HUES48 (cell line): Measurements from ENCODE around the gene MGMT.

ENCODE experiments used
- H3K27ac ChIP-seq: one replicate; pipeline ENCODE4 v1.7.0; 2013; ENCODE audit warnings: low read depth, low read length, inconsistent platforms
- H3K27me3 ChIP-seq: 2 replicates; pipeline ENCODE4 v1.6.1; 2013; ENCODE audit warnings: mild to moderate bottlenecking, low read length; ENCODE audit not compliant: control insufficient read depth, insufficient read depth
- H3K36me3 ChIP-seq: 2 replicates; pipeline ENCODE4 v1.6.1; 2013; ENCODE audit warnings: low read length; ENCODE audit not compliant: control insufficient read depth, insufficient read depth
- H3K4me1 ChIP-seq: 2 replicates; pipeline ENCODE4 v1.6.1; 2013; ENCODE audit warnings: mild to moderate bottlenecking, low read length; ENCODE audit not compliant: control insufficient read depth, insufficient read depth
- H3K4me3 ChIP-seq: 2 replicates; pipeline ENCODE4 v1.5.1; 2013; ENCODE audit warnings: mild to moderate bottlenecking, low read depth, low read length
- H3K9ac ChIP-seq: 2 replicates; pipeline ENCODE4 v1.6.1; 2013; ENCODE audit warnings: mild to moderate bottlenecking, low read depth, low read length, moderate library complexity
- H3K9me3 ChIP-seq: 2 replicates; pipeline ENCODE4 v1.6.1; 2013; ENCODE audit warnings: low read length; ENCODE audit not compliant: control insufficient read depth, insufficient read depth

The MGMT gene

DNA sequence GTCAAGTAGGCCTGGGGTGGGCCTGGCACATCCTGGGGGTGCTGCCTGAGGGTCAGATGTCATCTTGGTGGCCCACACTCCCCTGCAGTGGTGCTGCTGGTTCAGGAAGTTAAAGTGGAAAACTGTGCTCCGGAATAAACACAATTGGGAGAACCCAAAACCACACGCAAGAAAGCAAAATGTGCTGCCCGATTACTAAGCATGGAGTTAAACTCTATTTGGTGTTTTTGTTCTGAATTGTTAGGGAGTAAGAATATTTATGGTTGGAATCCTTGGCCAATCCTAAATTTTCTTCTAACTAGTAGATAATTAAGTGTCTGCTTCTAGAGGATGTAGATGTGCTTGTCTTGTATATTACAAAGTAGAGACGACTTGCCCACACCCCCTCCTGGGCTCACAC is 131.4 kb downstream of the MGMT start:
- H3K9me3 ChIP-seq: no peaks in the 10 kb centered on the region
- no peak overlapping the region for H3K4me3 ChIP-seq
- no peaks in the 10 kb centered on the region for H3K36me3 ChIP-seq
- H3K27ac ChIP-seq: no peak overlapping the region
- H3K27me3 ChIP-seq: no peaks in the 10 kb centered on the region
- H3K4me1 ChIP-seq: peaks cover 10% of the 10 kb centered on the region
- H3K9ac ChIP-seq: no peak overlapping the region

GRCh38 chr10:129599160-129599559 is 132.1 kb downstream of the MGMT start:
- no peaks in the 10 kb centered on the region for H3K9me3 ChIP-seq
- H3K27me3 ChIP-seq: no peaks in the 10 kb centered on the region
- H3K36me3 ChIP-seq: no peaks in the 10 kb centered on the region
- peaks cover 10% of the 10 kb centered on the region for H3K4me1 ChIP-seq
- no peak overlapping the region for H3K27ac ChIP-seq
- H3K4me3 ChIP-seq: no peak overlapping the region
- H3K9ac ChIP-seq: no peak overlapping the region

DNA sequence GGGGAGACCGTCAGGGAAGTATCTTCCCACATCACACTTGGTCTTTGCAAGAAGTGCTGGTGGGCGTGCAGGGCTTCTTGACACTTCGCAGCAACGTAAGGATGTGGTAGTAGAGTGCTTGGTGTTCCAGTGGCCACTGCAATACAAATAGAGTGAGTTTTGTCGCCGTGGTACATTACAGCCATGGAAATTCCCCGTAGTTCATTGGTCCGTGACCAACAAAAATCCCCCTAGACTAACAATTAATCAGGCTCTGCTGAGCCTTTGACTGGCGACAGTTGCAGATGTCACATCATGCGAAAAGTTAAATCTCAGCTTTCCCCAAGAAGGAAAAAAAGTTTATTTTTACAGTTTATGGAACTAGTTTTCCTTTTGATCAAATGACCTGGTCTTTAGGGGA is 134.7 kb downstream of the MGMT start:
- H3K36me3 ChIP-seq: no peaks in the 10 kb centered on the region
- H3K27me3 ChIP-seq: no peaks in the 10 kb centered on the region
- peaks cover 19% of the 10 kb centered on the region for H3K4me1 ChIP-seq
- no peaks in the 10 kb centered on the region for H3K9me3 ChIP-seq
- H3K9ac ChIP-seq: no peak overlapping the region
- no peak overlapping the region for H3K4me3 ChIP-seq
- H3K27ac ChIP-seq: no peak overlapping the region

DNA sequence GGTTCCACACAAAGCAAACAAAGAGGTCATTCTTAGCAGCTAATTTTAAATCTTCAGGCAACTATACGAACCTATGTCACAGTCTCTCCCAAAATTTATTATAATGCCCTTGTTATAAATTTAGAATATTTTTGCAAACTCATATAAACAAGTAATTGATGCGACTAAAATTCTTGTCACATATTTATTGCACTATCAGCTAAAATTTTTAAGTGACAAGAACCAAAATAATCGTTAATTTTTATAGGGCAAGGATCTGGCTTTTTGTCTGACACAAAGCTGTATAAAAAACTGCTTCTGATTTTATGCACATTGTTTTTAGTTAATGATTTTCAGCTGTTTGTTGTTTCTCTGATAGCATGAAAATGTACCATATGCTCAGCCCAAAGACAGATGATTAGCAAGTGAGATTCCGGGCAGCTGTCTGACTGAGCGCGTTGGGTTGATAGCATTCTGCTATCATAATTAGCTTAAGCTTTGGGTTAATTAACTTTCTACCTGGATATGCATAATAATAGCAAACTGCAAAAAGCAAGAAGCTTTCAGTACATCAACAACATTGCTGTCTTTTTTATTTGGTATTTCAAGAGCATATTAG is 136.0 kb downstream of the MGMT start:
- no peak overlapping the region for H3K27ac ChIP-seq
- no peaks in the 10 kb centered on the region for H3K27me3 ChIP-seq
- H3K9ac ChIP-seq: no peak overlapping the region
- peaks cover 19% of the 10 kb centered on the region for H3K4me1 ChIP-seq
- no peak overlapping the region for H3K4me3 ChIP-seq
- H3K36me3 ChIP-seq: no peaks in the 10 kb centered on the region
- H3K9me3 ChIP-seq: no peaks in the 10 kb centered on the region

DNA sequence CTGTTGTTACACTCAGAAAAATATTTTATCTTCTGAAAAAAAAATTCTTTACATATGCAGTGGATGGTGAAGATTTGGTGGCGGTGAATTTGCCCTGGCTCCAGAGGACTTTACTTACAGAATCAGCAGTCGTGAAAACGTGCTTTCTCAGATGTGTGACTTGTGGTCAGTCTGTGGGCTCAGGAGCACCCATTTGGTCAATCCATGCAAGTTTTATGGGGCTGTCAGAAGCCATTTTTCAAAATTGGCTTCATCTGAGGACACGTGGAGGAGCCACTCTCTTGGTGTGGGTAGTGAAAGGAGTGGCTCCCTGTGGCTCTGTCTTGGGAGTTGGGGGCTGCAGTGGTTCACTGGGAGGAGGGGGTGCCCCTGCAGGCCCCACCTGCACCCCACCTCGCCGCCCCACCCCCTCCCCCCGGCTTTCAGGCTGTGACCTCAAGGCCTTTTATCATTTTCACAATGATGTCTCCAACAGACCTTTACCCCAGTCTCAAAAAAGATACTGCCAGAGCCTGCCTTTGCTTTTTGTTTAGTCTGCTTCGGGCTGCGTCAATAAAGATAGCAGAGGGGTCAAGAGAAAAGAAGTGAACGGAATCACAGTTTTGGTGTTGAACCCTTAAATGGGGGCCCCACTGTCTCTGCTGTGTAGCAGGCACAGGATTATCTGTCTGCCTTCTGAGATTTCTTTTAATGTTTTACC is 137.4 kb downstream of the MGMT start:
- peaks cover 19% of the 10 kb centered on the region for H3K4me1 ChIP-seq
- H3K4me3 ChIP-seq: no peak overlapping the region
- no peak overlapping the region for H3K9ac ChIP-seq
- no peak overlapping the region for H3K27ac ChIP-seq
- no peaks in the 10 kb centered on the region for H3K36me3 ChIP-seq
- no peaks in the 10 kb centered on the region for H3K27me3 ChIP-seq
- no peaks in the 10 kb centered on the region for H3K9me3 ChIP-seq

- Histone ChIP-seq H3K36me3 (no peaks in the 10 kb centered on the region), H3K9me3 (no peaks in the 10 kb centered on the region), H3K27ac (no peak overlapping the region), H3K4me1 (peaks cover 19% of the 10 kb centered on the region), H3K9ac (no peak overlapping the region), H3K4me3 (no peak overlapping the region), H3K27me3 (no peaks in the 10 kb centered on the region)
These were observed 138.4 kb downstream of the MGMT start for GRCh38 chr10:129605266-129605985.

DNA sequence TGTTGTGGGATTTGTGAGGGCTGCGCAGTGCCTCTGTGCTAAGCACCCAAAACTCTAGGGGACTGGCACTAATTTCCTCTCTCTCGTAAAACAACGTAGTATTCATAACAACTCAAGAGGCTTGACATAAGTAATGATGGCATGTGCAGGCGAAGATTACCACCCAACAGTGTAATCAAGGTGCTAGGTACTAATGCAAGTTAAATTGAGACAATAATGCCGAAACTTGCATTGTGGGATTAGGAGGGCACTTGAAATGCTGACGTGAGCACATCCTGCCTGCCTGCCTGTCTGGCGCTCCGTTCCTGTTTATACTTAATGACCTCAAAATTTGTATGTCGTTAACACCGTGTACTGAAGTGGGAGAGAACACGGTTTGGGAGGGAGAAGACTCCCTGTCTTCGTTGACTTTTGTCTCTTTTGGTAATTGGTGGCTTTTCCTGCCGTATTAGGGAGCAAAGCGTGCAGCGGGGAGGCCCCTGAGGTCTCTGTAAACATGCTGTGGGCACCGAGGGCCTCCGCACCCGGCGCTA is 139.0 kb downstream of the MGMT start:
- Histone ChIP-seq H3K36me3 (no peaks in the 10 kb centered on the region), H3K27me3 (no peaks in the 10 kb centered on the region), H3K4me1 (peaks cover 19% of the 10 kb centered on the region), H3K27ac (no peak overlapping the region), H3K4me3 (no peak overlapping the region), H3K9me3 (no peaks in the 10 kb centered on the region), H3K9ac (no peak overlapping the region)

DNA sequence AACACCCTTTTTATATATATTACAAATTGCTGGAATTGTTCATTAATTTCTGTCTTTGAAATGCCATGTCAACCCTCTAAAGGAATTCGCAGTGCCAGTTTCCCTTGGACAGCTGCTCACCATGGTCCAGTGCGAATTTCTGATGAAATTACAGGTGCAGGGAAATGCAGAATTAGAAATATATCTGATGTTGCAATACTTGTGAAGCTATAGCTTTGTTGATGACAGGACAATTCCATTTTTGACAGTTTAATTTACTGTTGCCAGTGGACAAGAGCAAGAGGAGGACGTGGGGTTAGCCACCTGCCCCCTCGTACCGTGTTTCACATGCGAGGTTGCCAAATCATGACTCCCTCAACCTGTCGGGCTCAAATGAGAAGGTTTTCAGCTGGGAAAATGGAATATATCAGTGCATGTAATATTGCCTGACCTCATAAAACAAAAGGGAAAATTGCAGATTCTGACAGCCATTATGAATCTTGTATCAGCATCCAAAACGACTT is 140.6 kb downstream of the MGMT start:
- Histone ChIP-seq H3K27me3 (no peaks in the 10 kb centered on the region), H3K36me3 (no peaks in the 10 kb centered on the region), H3K27ac (no peak overlapping the region), H3K4me1 (peaks cover 16% of the 10 kb centered on the region), H3K4me3 (no peak overlapping the region), H3K9ac (no peak overlapping the region), H3K9me3 (no peaks in the 10 kb centered on the region)

DNA sequence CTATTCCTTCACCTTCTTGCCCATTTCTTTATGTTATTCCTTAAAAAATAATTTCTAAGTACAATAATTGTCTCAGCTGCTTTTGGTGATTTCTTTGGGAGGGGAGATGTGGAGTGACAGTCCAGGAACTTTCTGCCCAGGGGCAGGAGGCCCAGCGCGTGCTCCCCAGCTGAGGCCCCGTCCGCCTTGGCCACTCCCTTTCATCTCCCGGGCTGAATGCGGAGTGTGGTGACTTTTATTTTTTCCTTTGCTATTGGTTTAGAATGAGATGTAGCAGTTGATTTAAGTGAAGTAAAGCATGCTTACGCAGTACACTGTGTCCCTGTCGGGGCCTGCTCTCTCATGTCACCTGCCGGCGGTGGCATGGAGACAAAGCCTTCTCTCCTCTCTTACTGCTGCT is 141.6 kb downstream of the MGMT start:
- peaks cover 9% of the 10 kb centered on the region for H3K4me1 ChIP-seq
- no peaks in the 10 kb centered on the region for H3K9me3 ChIP-seq
- no peaks in the 10 kb centered on the region for H3K36me3 ChIP-seq
- no peak overlapping the region for H3K4me3 ChIP-seq
- H3K27me3 ChIP-seq: no peaks in the 10 kb centered on the region
- H3K27ac ChIP-seq: no peak overlapping the region
- H3K9ac ChIP-seq: no peak overlapping the region

DNA sequence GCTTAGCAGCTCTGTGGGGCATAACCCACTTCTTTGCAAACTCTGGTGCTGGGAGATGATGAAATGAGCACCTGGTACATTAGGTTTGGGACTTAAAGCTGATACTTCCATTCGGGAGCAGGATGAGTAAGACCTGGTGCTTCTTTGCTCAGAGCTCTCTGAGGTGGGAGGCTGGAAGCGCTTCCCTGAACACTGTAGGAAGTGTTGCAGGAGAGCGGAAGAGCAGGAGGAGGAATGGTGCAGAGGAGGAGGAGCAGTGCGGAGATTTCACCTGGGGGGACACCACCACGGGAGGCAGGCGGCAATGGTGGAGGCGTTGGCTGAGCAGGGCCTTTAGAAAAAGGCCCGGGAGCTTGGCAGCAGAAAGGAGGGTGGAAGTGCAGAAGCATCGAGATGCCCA is 142.5 kb downstream of the MGMT start:
- no peak overlapping the region for H3K9ac ChIP-seq
- no peaks in the 10 kb centered on the region for H3K36me3 ChIP-seq
- no peak overlapping the region for H3K27ac ChIP-seq
- H3K27me3 ChIP-seq: no peaks in the 10 kb centered on the region
- peaks cover 9% of the 10 kb centered on the region for H3K4me1 ChIP-seq
- H3K9me3 ChIP-seq: no peaks in the 10 kb centered on the region
- no peak overlapping the region for H3K4me3 ChIP-seq
